ENCODE results near the gene GABBR2. TPM values are rescaled to one million over a fixed set of nuclear protein-coding genes. Genes with fewer than 3 reads are reported as not detected.

GABBR2 gene
- total and polyA plus RNA-seq, 2 experiments from 2014 or later = 0.89 to 1.3 TPM

GRCh38 chr9:98517761-98518160 lies 191.0 kb downstream of the GABBR2 start:
- Mint-ChIP-seq H3K36me3 (ENCODE audit: low read depth) (no peaks in the 10 kb centered on the region), H3K4me1 (peaks cover 3% of the 10 kb centered on the region; the same call in 1 of the 3 replicates), H3K27me3 (ENCODE audit: insufficient read depth, low read depth, poor library complexity) (peaks cover 3% of the 10 kb centered on the region), H3K4me3 (no peak overlapping the region), H3K9me3 (no peaks in the 10 kb centered on the region; the same call in 1 of the 3 replicates), H3K27ac (no peak overlapping the region)
- no peak overlapping the region for H3K4me2 ChIP-seq
- TF ChIP-seq REST (IDR thresholded peaks at IDR 0.05; ENCODE audit: unreplicated experiment) = no peak
- no peak for TF ChIP-seq ETS1 (IDR thresholded peaks at IDR 0.05)
- no peak for TF ChIP-seq CREB1 (CRISPR knock-in tag; IDR thresholded peaks at IDR 0.05; ENCODE audit: low read depth)
- TF ChIP-seq CTCF (conservative IDR thresholded peaks at IDR 0.05; ENCODE audit: low read depth in 2 of 2) = no peak
- no peak for TF ChIP-seq NANOG (IDR thresholded peaks at IDR 0.05; ENCODE audit: borderline replicate concordance)
- TF ChIP-seq ZNF462 (CRISPR knock-in tag; IDR thresholded peaks at IDR 0.05) = no peak
- no peak for TF ChIP-seq STAT1 (IDR thresholded peaks at IDR 0.05; ENCODE audit: unreplicated experiment)
- TF ChIP-seq POLR2AphosphoS5 (IDR thresholded peaks at IDR 0.05; ENCODE audit: low read depth) = no peak
- no peak for TF ChIP-seq ZNF114 (CRISPR knock-in tag; IDR thresholded peaks at IDR 0.05)
- TF ChIP-seq ZNF331 (CRISPR knock-in tag; IDR thresholded peaks at IDR 0.05; ENCODE audit: low read depth) = no peak
- no peak for DNase-seq (ENCODE audit: low spot score)
- no peak overlapping the region for H3K4me3 ChIP-seq
- no peaks in the 10 kb centered on the region for H3K27me3 ChIP-seq (ENCODE audit: insufficient read depth)
- H3F3A ChIP-seq (replicated peaks; ENCODE audit: low read depth) = no peaks in the 10 kb centered on the region
- no peak overlapping the region for H3K27ac ChIP-seq (ENCODE audit: low read depth)
- no peaks in the 10 kb centered on the region for H3K36me3 ChIP-seq (ENCODE audit: insufficient read depth)
- H2AFZ ChIP-seq = no peak overlapping the region
- no peak for ATAC-seq
- H3K4me1 ChIP-seq (ENCODE audit: insufficient read depth) = no peaks in the 10 kb centered on the region
- H3K9me2 ChIP-seq (ENCODE audit: insufficient read depth) = no peaks in the 10 kb centered on the region
- H4K20me1 ChIP-seq (replicated peaks; ENCODE audit: insufficient read depth) = no peaks in the 10 kb centered on the region
- no peaks in the 10 kb centered on the region for H3K79me2 ChIP-seq (replicated peaks; ENCODE audit: insufficient read depth)

Measured in GM23338 (cell line).